Ovary (tissue), 9 donors: ENCODE data around the gene RNF144B. TPM values are rescaled to one million over a fixed set of nuclear protein-coding genes. Genes with fewer than 3 reads are reported as not detected.
"Not testable (repeated sequence)": the region's sequence is repeated elsewhere in the genome, so short reads cannot be mapped to it uniquely, and the experiment has no call there.

Source experiments
- DNase-seq, 5 donors: peaks; one replicate each; pipeline ENCODE4 v3.0.0-alpha.2; 2019 to 2020
- H3K27ac ChIP-seq, 2 donors: fragments of 200-600 bp; one replicate each; pipeline versions ENCODE4 v1.5.1 to v1.8.0; 2019 to 2022
- H3K27me3 ChIP-seq: fragments of 200-600 bp; one replicate; pipeline ENCODE4 v1.8.0; 2022
- H3K36me3 ChIP-seq: fragments of 200-600 bp; sonication (generic); one replicate; pipeline ENCODE4 v1.5.1; 2019
- H3K4me1 ChIP-seq: one replicate; pipeline ENCODE4 v1.8.1; 2013; ENCODE audit warnings: mild to moderate bottlenecking, moderate library complexity; ENCODE audit not compliant: insufficient read depth
- H3K4me3 ChIP-seq: fragments of 200-600 bp; sonication (generic); one replicate; pipeline ENCODE4 v1.5.1; 2017
- H3K9me3 ChIP-seq, 2 donors: fragments of 200-600 bp in 1 of 2; sonication (generic) in 1 of 2; one replicate each; pipeline versions ENCODE4 v1.5.1 to v1.8.1; 2013 to 2019; ENCODE audit warnings: mild to moderate bottlenecking in 1 of 2, moderate library complexity in 1 of 2
- CTCF ChIP-seq, 3 donors: fragments of 450-650 bp in 2 of 3; fragments of 200-600 bp in 1 of 3; IDR thresholded peaks; one replicate each; pipeline versions ENCODE4 v1.5.1 to v1.8.0; 2016 to 2022; ENCODE audit warnings: antibody characterized with exemption in 3 of 3, mild to moderate bottlenecking in 1 of 3
- EP300 ChIP-seq: sonication (generic); formaldehyde crosslinking; IDR thresholded peaks from one replicate; pipeline ENCODE4 v1.6.1; 2017; ENCODE audit warnings: antibody characterized with exemption
- POLR2A ChIP-seq: fragments of 450-650 bp; IDR thresholded peaks from one replicate; pipeline ENCODE4 v1.6.1; 2017; ENCODE audit warnings: antibody characterized with exemption, mild to moderate bottlenecking, moderate library complexity
- WGBS, 3 donors: extraction: QIAGEN DNeasy Blood & Tissue Kit in 1 of 3; methylation state at CpG; one replicate each; pipeline versions ENCODE4 v1.1.5 to v1.1.7; 2013 to 2017; 5-methylcytosine and 5-hydroxymethylcytosine counted together
- intact Hi-C, 4 donors: fragments of 100-400 bp; cut with DNase I; formaldehyde crosslinking; loops; one replicate each; pipeline versions ENCODE4 v1.11.0 to v1.15.1; 2022 to 2023
- polyA plus RNA-seq, 2 donors: library from polyadenylated mRNA; stranded (reverse); fragments of 200-250 nt in 1 of 2; fragments of 350-450 nt in 1 of 2; fragmentation: Illumina TruSeq in 1 of 2; extraction: RNeasy Lipid Tissue Mini Kit (QIAGEN cat#74804) in 1 of 2; gene quantifications; one replicate each; pipeline ENCODE4 v1.2.3, GENCODE V29; 2013 to 2014
- total RNA-seq, 7 donors: library from RNA; depleted of rRNA in 2 of 7; stranded (reverse); fragments of >200 nt in 2 of 7; fragmentation: NEBNext Ultra II Directional in 3 of 7; extraction: Animal tissue kit (Norgen Biotek cat#: 25700) in 3 of 7; gene quantifications; one replicate each; pipeline versions ENCODE4 v1.1.0 to v1.2.4, GENCODE V29; 2016 to 2023
- donor health status: DM: no; HTN: no; CAD: no; lungs with moderate emphysema.
- donor health status: DM: no; HTN: no; CAD: no.
- donor health status: Bipolar disorder and iron deficiency.
- donor health status: DM: yes; HTN: yes; CAD: no.
- donor health status: DM: no; HTN: no; CAD: no.
- donor health status: DM: yes; HTN: yes; CAD: no.

RNF144B gene
- total and polyA plus RNA-seq, 9 donors, result 2.5 to 18.7 (median 4.0) TPM

GRCh38 chr6:18397701-18398100 lies 10.6 kb downstream of the RNF144B start:
- H3K4me1 ChIP-seq, result no peaks in the 10 kb centered on the region
- intact Hi-C loops, result no loop called here
- no peaks in the 10 kb centered on the region for H3K9me3 ChIP-seq
- DNase-seq, result no peak
- whole genome bisulfite sequencing, 3 donors, result 77 to 87% (median 79%) methylated on average over 6 of the region's 6 CpGs
- H3K36me3 ChIP-seq, result no peaks in the 10 kb centered on the region
- H3K27me3 ChIP-seq, result no peaks in the 10 kb centered on the region
- H3K4me3 ChIP-seq, result no peak overlapping the region
- H3K27ac ChIP-seq, result no peak overlapping the region
- TF ChIP-seq POLR2A (no peak), CTCF (IDR thresholded peaks at IDR 0.05) (no peak), EP300 (no peak)

DNA sequence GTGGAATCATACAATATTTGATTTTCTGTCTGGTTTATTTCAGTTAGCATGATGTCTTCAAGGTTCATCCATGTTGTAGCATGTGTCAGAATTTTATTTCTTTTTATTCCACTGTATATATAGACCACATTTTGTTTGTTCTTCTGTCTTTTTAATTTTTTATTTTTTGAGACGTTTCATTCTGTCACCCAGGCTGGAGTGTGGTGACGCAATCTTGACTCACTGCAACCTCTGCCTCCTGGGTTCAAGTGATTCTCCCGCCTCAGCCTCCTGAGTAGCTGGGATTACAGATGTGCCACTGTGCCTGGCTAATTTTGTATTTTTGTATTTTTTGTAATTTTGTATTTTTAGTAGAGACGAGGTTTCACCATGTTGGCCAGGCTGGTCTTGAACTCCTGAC lies 11.1 kb downstream of the RNF144B start:
- H3K36me3 ChIP-seq, H3K4me3 ChIP-seq, H3K4me1 ChIP-seq, H3K27ac ChIP-seq, DNase-seq, intact Hi-C loops, H3K9me3 ChIP-seq, H3K27me3 ChIP-seq: not testable (repeated sequence)
- 80 to 86% (median 84%) methylated on average over 4 of the region's 4 CpGs for WGBS, 3 donors

DNA sequence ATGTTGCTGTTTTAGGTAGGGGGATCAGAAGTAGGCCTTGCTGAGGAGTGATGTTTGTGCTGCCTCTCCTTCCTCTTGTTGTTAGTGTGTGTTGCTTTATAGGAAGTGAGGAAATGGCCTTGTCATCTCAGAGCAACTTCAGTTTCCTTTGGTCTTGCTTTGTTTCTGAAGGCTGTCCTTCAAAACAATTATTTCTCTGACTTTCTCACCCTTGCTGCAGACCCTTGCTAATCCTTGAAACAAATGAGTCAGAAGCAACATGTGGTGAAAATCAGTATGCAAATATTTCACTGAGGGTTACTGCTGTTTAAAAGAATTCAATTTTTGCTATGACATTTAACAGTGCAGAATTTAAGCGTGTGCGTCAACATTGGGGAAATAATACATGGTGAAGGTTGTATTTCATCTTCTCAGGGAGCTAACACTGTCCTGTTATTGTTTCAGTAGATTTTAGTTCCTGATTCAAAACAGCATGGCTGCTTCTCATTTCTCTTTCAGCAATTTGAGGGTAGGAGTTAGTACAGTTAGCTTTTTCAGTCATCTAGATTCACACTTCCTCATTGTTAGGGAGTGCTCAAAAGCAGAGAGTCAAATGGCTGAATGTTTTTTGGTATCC lies 13.8 kb downstream of the RNF144B start:
- intact Hi-C loops, result no loop called here

DNA sequence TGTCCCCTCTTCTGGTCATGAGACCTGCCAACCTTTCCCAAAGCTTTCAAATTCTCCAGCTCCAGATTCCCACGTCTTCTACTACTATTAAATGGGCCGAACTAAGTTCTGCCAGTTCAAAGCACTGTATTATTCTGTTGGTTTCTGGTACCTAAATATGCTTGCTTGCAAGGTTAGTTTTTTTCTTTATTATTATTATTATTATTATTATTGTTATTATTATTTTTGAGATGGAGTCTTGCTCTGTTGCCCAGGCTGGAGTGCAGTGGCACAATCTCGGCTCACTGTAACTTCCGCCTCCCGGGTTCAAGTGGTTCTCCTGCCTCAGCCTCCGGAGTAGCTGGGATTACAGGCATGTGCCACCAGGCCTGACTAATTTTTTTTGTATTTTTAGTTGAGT lies 17.8 kb downstream of the RNF144B start:
- H3K36me3 ChIP-seq, H3K27ac ChIP-seq, DNase-seq, H3K4me3 ChIP-seq, intact Hi-C loops, H3K4me1 ChIP-seq, H3K9me3 ChIP-seq, H3K27me3 ChIP-seq: not testable (repeated sequence)
- whole genome bisulfite sequencing, 3 donors, result 91 to 96% (median 93%) methylated on average over 6 of the region's 6 CpGs

More for the DNA sequence above, 13.8 kb downstream of the RNF144B start:
- no peaks in the 10 kb centered on the region for H3K36me3 ChIP-seq
- TF ChIP-seq CTCF (IDR thresholded peaks at IDR 0.05), result no peak
- TF ChIP-seq EP300, result no peak
- no peak for TF ChIP-seq POLR2A
- no peak overlapping the region for H3K4me3 ChIP-seq
- H3K9me3 ChIP-seq, result no peaks in the 10 kb centered on the region
- WGBS, 3 donors, result 72 to 78% (median 75%) methylated on average over 2 of the region's 2 CpGs
- DNase-seq, result no peak
- no peaks in the 10 kb centered on the region for H3K4me1 ChIP-seq
- H3K27ac ChIP-seq, result no peak overlapping the region
- no peaks in the 10 kb centered on the region for H3K27me3 ChIP-seq

DNA sequence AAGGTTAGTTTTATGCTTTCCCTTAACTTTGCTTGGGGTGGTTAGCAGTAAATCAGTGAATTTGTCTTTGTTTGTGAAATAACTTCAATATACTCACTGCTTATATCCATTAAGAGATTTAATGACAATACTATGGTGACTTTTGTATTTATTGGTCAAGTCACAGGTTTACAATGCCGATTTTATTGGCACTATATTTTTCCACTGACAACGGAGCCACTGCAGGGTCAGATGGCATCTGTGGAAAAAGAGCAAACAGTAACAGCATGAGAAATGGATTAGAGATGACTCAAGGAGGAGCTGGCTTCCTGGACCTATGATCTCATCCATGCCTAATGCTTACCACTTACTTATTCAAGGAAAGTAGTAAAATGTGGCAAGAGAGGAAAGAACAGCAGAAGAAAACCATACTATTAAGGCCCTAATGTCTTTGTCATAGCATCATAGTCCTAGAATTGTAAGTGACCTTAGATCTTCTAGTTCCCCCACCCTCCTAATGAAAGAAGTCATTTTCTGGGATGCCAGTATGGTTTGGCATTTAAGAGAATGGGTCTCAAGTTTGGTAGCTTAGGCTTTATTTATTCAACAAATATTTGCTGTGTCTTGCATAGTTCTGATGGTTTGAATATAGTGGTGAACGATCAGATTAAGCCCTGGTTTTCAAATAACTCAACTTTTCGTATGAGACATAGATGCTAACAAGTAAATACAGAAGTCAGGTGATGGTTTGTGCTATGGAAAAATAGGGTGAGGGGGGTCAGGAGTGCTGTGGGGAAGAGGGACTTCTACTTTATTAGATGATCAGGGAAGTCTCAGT lies 18.5 kb downstream of the RNF144B start:
- H3K27ac ChIP-seq, result no peak overlapping the region
- H3K4me3 ChIP-seq, result no peak overlapping the region
- H3K27me3 ChIP-seq, result no peaks in the 10 kb centered on the region
- intact Hi-C loops, result no loop called here
- no peaks in the 10 kb centered on the region for H3K36me3 ChIP-seq
- DNase-seq, result no peak
- H3K9me3 ChIP-seq, result no peaks in the 10 kb centered on the region
- TF ChIP-seq POLR2A, result no peak
- no peaks in the 10 kb centered on the region for H3K4me1 ChIP-seq
- WGBS, 3 donors, result 50 to 57% (median 51%) methylated on average over 4 of the region's 4 CpGs
